H9 (cell line): ENCODE data around the gene PSMA6. TPM values are rescaled to one million over a fixed set of nuclear protein-coding genes. Genes with fewer than 3 reads are reported as not detected.

Experiments
- DNase-seq: peaks from one replicate; pipeline ENCODE4 v3.0.0-alpha.2; 2017
- H2AFZ ChIP-seq: one replicate; pipeline ENCODE4 v1.6.1; 2013; ENCODE audit warnings: mild to moderate bottlenecking, low read length, control low read depth, moderate library complexity
- H2AK5ac ChIP-seq: 2 replicates; pipeline ENCODE4 v1.6.1; 2013; ENCODE audit warnings: low read length, control low read depth, mixed read lengths; ENCODE audit not compliant: insufficient read length
- H2BK120ac ChIP-seq: one replicate; pipeline ENCODE4 v1.6.1; 2013; ENCODE audit warnings: low read depth, mild to moderate bottlenecking, low read length, control low read depth, inconsistent platforms; ENCODE audit not compliant: poor library complexity, severe bottlenecking
- H2BK12ac ChIP-seq: 2 replicates; pipeline ENCODE4 v1.6.1; 2013; ENCODE audit warnings: low read length, control low read depth, mixed read lengths, low read depth; ENCODE audit not compliant: insufficient read length
- H2BK15ac ChIP-seq: 2 replicates; pipeline ENCODE4 v1.6.1; 2013; ENCODE audit warnings: low read depth, low read length, control low read depth
- H2BK20ac ChIP-seq: one replicate; pipeline ENCODE4 v1.6.1; 2013; ENCODE audit warnings: low read depth, mild to moderate bottlenecking, low read length, control low read depth, inconsistent platforms; ENCODE audit not compliant: poor library complexity, severe bottlenecking
- H2BK5ac ChIP-seq: 2 replicates; pipeline ENCODE4 v1.6.1; 2013; ENCODE audit warnings: low read length, control low read depth, mixed read lengths; ENCODE audit not compliant: insufficient read length
- H3K14ac ChIP-seq: 2 replicates; pipeline ENCODE4 v1.6.1; 2013; ENCODE audit warnings: low read length, control low read depth; ENCODE audit not compliant: insufficient read depth
- H3K18ac ChIP-seq: 2 replicates; pipeline ENCODE4 v1.6.1; 2013; ENCODE audit warnings: low read depth, mild to moderate bottlenecking, mixed read lengths, low read length, control low read depth; ENCODE audit not compliant: insufficient read length
- H3K23ac ChIP-seq: 2 replicates; pipeline ENCODE4 v1.6.1; 2013; ENCODE audit warnings: low read length, control low read depth, mixed read lengths, low read depth; ENCODE audit not compliant: insufficient read length
- H3K23me2 ChIP-seq: 2 replicates; pipeline ENCODE4 v1.6.1; 2013; ENCODE audit warnings: low read depth, mild to moderate bottlenecking, mixed read lengths, low read length, control low read depth; ENCODE audit not compliant: insufficient read length, poor library complexity, severe bottlenecking
- H3K27ac ChIP-seq: 2 replicates; pipeline ENCODE4 v1.5.1; 2013; ENCODE audit warnings: low read length, control low read depth, mixed read lengths, low read depth; ENCODE audit not compliant: insufficient read length
- H3K27me3 ChIP-seq: 2 replicates; pipeline ENCODE4 v1.6.1; 2013; ENCODE audit warnings: low read length, control low read depth, inconsistent platforms; ENCODE audit not compliant: insufficient read depth
- H3K4ac ChIP-seq: 2 replicates; pipeline ENCODE4 v1.6.1; 2013; ENCODE audit warnings: low read depth, mild to moderate bottlenecking, control low read depth, inconsistent platforms, low read length, moderate library complexity
- H3K4me1 ChIP-seq: 2 replicates; pipeline ENCODE4 v1.6.1; 2013; ENCODE audit warnings: low read length, control low read depth, inconsistent platforms; ENCODE audit not compliant: insufficient read depth
- H3K4me2 ChIP-seq: 2 replicates; pipeline ENCODE4 v1.6.1; 2013; ENCODE audit warnings: low read length, control low read depth, mixed read lengths; ENCODE audit not compliant: insufficient read length, insufficient read depth
- H3K56ac ChIP-seq: 2 replicates; pipeline ENCODE4 v1.6.1; 2013; ENCODE audit warnings: low read depth, mild to moderate bottlenecking, mixed read lengths, low read length, control low read depth; ENCODE audit not compliant: insufficient read length
- H3K79me1 ChIP-seq: 2 replicates; pipeline ENCODE4 v1.6.1; 2013; ENCODE audit warnings: low read depth, mild to moderate bottlenecking, moderate library complexity, low read length, control low read depth, inconsistent platforms; ENCODE audit not compliant: insufficient read depth, poor library complexity, severe bottlenecking
- H3K79me2 ChIP-seq: 2 replicates; pipeline ENCODE4 v1.6.1; 2013; ENCODE audit warnings: low read length, control low read depth, inconsistent platforms; ENCODE audit not compliant: insufficient read depth
- H3K9ac ChIP-seq: 2 replicates; pipeline ENCODE4 v1.6.1; 2013; ENCODE audit warnings: low read length, control low read depth, mixed read lengths; ENCODE audit not compliant: insufficient read length; ENCODE audit errors: extremely low read depth
- H3K9me3 ChIP-seq: one replicate; pipeline ENCODE4 v1.6.1; 2013; ENCODE audit warnings: low read depth, low read length, inconsistent platforms; ENCODE audit not compliant: control insufficient read depth
- H3T11ph ChIP-seq: one replicate; pipeline ENCODE4 v1.6.1; 2013; ENCODE audit warnings: mild to moderate bottlenecking, low read length, control low read depth, inconsistent platforms
- H4K20me1 ChIP-seq: one replicate; pipeline ENCODE4 v1.6.1; 2013; ENCODE audit not compliant: control insufficient read depth, insufficient read length, insufficient read depth
- H4K5ac ChIP-seq: 2 replicates; pipeline ENCODE4 v1.6.1; 2013; ENCODE audit warnings: low read depth, mild to moderate bottlenecking, mixed read lengths, low read length, control low read depth; ENCODE audit not compliant: insufficient read length
- H4K8ac ChIP-seq: replicated peaks from 2 replicates; pipeline ENCODE4 v1.6.1; 2013; ENCODE audit warnings: low read length, control low read depth, mixed read lengths, low read depth; ENCODE audit not compliant: insufficient read length
- H4K91ac ChIP-seq: 2 replicates; pipeline ENCODE4 v1.6.1; 2013; ENCODE audit warnings: low read depth, mild to moderate bottlenecking, moderate library complexity, mixed read lengths, low read length, control low read depth; ENCODE audit not compliant: insufficient read length
- H3K27ac Mint-ChIP-seq, 3 experiments: 2 replicates in 2 of 3; 3 replicates in 1 of 3; pipeline ENCODE4 v1.8.0; 2020 to 2021; ENCODE audit warnings: mixed read lengths in 3 of 3, mild to moderate bottlenecking in 1 of 3, moderate library complexity in 1 of 3
- H3K27me3 Mint-ChIP-seq: 2 replicates; pipeline ENCODE4 v1.8.0; 2021; ENCODE audit warnings: low read depth, mild to moderate bottlenecking, moderate library complexity, mixed read lengths
- H3K36me3 Mint-ChIP-seq, 3 experiments: 2 replicates in 2 of 3; 3 replicates in 1 of 3; pipeline ENCODE4 v1.8.0; 2020 to 2021; ENCODE audit warnings: low read depth in 3 of 3, mixed read lengths in 3 of 3; ENCODE audit not compliant: insufficient read depth in 1 of 3
- H3K4me1 Mint-ChIP-seq, 2 experiments: 2 replicates each; pipeline ENCODE4 v1.8.0; 2020; ENCODE audit warnings: mixed read lengths in 2 of 2
- H3K4me3 Mint-ChIP-seq, 2 experiments: 2 replicates in 1 of 2; 3 replicates in 1 of 2; pipeline ENCODE4 v1.8.0; 2020 to 2021; ENCODE audit warnings: mild to moderate bottlenecking in 2 of 2, mixed read lengths in 2 of 2, moderate library complexity in 1 of 2
- H3K9me3 Mint-ChIP-seq, 2 experiments: 2 replicates in 1 of 2; 3 replicates in 1 of 2; pipeline ENCODE4 v1.8.0; 2020; ENCODE audit warnings: mild to moderate bottlenecking in 2 of 2, mixed read lengths in 2 of 2, moderate library complexity in 1 of 2
- CTCF ChIP-seq: fragments of 200-600 bp; sonication (generic); conservative IDR thresholded peaks from 3 replicates; pipeline ENCODE4 v1.8.0; 2021; ENCODE audit warnings: antibody characterized with exemption, mild to moderate bottlenecking
- WGBS: extraction: QIAGEN DNeasy Blood & Tissue Kit; methylation state at CpG from one replicate; pipeline ENCODE4 v1.1.7; 2013; ENCODE audit warnings: missing lambda C conversion rate, low lambda C conversion rate, mixed read lengths; ENCODE audit not compliant: insufficient read length; ENCODE audit errors: extremely low coverage; 5-methylcytosine and 5-hydroxymethylcytosine counted together
- total RNA-seq: library from RNA; stranded (reverse); gene quantifications from 2 replicates; pipeline ENCODE4 v1.2.1, GENCODE V29; 2021

PSMA6 gene
- total RNA-seq, 1 experiment from 2014 or later, result 255 TPM

DNA sequence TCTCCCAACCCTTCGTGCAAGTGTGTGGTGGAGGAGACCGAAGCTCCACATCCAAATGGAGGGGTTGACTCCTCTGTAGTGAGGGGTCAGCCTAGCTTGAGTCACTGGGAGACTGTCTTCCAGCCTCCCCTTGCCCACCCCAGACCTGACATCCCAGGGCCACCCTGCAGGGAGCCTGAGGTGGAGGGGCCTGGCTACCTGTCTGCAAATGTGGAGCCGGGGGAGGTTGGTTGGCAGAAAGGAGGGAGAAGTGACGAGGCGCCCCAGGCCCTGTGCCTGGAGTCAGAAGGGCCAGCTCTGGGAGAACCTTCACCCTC lies 74.8 kb downstream of the PSMA6 start:
- TF ChIP-seq CTCF, result no peak
- Histone ChIP-seq H3K4me1 (no peaks in the 10 kb centered on the region; the same call in 1 of the 2 replicates), H4K91ac (no peak overlapping the region), H3K23me2 (no peaks in the 10 kb centered on the region), H2BK12ac (no peak overlapping the region), H3K14ac (peak overlapping the region; percentile 8; the same call in 1 of the 2 replicates), H4K20me1 (no peaks in the 10 kb centered on the region), H3K18ac (no peak overlapping the region), H3T11ph (no peak overlapping the region), H2BK20ac (no peak overlapping the region), H2BK5ac (no peak overlapping the region), H3K27ac (no peak overlapping the region), H3K79me1 (no peaks in the 10 kb centered on the region), H3K4ac (no peak overlapping the region), H4K5ac (no peak overlapping the region), H2AK5ac (no peak overlapping the region), H4K8ac (no peak overlapping the region), H3K56ac (no peak overlapping the region), H3K27me3 (no peaks in the 10 kb centered on the region), H3K9ac (no peak overlapping the region), H3K79me2 (no peaks in the 10 kb centered on the region), H3K9me3 (no peaks in the 10 kb centered on the region), H3K4me2 (no peak overlapping the region), H2AFZ (no peak overlapping the region), H3K23ac (no peak overlapping the region), H2BK15ac (no peak overlapping the region), H2BK120ac (no peak overlapping the region)
- no CpG with 5 or more reads among the region's 5 CpGs for WGBS
- no peaks in the 10 kb centered on the region for H3K27me3 Mint-ChIP-seq
- peak overlapping the region in 1 of 3 experiments; percentile 57; a peak in 3 of 7 replicates for H3K27ac Mint-ChIP-seq
- H3K9me3 Mint-ChIP-seq, result peaks cover 3 to 9% of the 10 kb centered on the region in 2 experiments; a peak in 3 of 5 replicates
- no peak overlapping the region for H3K4me3 Mint-ChIP-seq
- peaks cover 0 to 5% (median 0%) of the 10 kb centered on the region in 3 experiments; a peak in 1 of 7 replicates for H3K36me3 Mint-ChIP-seq
- H3K4me1 Mint-ChIP-seq, result peaks cover 20 to 27% of the 10 kb centered on the region in 2 experiments
- no peak for DNase-seq

Other genes starting within 250 kb of the PSMA6 start
- gene FAM177A1, start 246.1 kb upstream of the PSMA6 start, total RNA-seq, result 40.5 and 43.1 TPM in 2 replicates
- gene PPP2R3C, start 170.4 kb upstream of the PSMA6 start, total RNA-seq, result 51.1 and 52.9 TPM in 2 replicates
- gene PRORP, start 169.8 kb upstream of the PSMA6 start, total RNA-seq, result 37.7 and 43.3 TPM in 2 replicates
- gene NFKBIA, start 112.4 kb downstream of the PSMA6 start, total RNA-seq, result 38.4 and 39.1 TPM in 2 replicates
- not detected in 2 replicates for gene INSM2, start 241.8 kb downstream of the PSMA6 start, total RNA-seq